DOHH2 (cell line): ENCODE results near the gene JAK1.

Source experiments
- EZH2phosphoT487 ChIP-seq: fragments of 200-600 bp; sonication (generic); IDR thresholded peaks from 2 replicates; pipeline ENCODE4 v1.6.1; 2017; ENCODE audit warnings: borderline replicate concordance, mild to moderate bottlenecking, antibody characterized with exemption, low read length, moderate library complexity, mixed read lengths
- TF ChIP-seq, protein P1 (sequence below): fragments of 200-600 bp; sonication (generic); IDR thresholded peaks from one replicate; pipeline ENCODE4 v1.5.1; 2014; ENCODE audit warnings: antibody characterized with exemption, mild to moderate bottlenecking, low read depth, low read length; ENCODE audit not compliant: poor library complexity, severe bottlenecking

- TF ChIP-seq, protein P1, sequence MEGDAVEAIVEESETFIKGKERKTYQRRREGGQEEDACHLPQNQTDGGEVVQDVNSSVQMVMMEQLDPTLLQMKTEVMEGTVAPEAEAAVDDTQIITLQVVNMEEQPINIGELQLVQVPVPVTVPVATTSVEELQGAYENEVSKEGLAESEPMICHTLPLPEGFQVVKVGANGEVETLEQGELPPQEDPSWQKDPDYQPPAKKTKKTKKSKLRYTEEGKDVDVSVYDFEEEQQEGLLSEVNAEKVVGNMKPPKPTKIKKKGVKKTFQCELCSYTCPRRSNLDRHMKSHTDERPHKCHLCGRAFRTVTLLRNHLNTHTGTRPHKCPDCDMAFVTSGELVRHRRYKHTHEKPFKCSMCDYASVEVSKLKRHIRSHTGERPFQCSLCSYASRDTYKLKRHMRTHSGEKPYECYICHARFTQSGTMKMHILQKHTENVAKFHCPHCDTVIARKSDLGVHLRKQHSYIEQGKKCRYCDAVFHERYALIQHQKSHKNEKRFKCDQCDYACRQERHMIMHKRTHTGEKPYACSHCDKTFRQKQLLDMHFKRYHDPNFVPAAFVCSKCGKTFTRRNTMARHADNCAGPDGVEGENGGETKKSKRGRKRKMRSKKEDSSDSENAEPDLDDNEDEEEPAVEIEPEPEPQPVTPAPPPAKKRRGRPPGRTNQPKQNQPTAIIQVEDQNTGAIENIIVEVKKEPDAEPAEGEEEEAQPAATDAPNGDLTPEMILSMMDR, result no peak
- TF ChIP-seq EZH2phosphoT487, result no peak
Measured at GRCh38 chr1:64974288-64974825, 8.0 kb upstream of the JAK1 start.
